GM18502 (cell line): ENCODE results near the gene DMKN.

Experiments
- ATAC-seq: cut with Tn5 transposase; IDR thresholded peaks from one replicate; pipeline ENCODE4 v1.9.1; 2021; ENCODE audit warnings: mild to moderate bottlenecking; ENCODE audit not compliant: unreplicated experiment, poor library complexity

The DMKN gene

GRCh38 chr19:35513628-35514281 is at the start of gene DMKN:
Gene DMKN, minus strand, starts transcription at chr19:35513649. Its CDS starts 174 bp downstream, at chr19:35513475.
- ATAC-seq, result no peak

DNA sequence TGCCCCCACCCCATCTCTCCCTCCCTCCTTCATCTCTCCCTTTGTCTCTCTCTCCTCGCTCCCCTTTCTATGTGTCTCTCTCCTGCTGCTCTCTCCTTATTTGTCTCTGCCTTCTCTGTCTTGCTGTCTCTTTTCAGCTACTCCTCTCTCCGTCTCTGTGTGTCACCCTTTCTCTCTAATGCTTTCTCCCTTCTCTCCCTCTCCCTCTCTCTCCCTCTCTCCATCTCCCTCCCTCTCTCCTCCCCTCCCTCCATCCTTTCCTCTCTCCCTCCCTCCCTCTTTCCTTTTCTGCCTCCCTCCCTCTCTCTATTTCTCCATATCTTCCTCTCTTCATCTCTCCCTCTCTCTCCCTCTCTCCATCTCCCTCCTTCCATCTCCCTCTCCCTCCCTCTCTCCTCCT is 49.3 kb upstream of the DMKN start:
- ATAC-seq, result no peak

- ATAC-seq, result no peak
These were observed 48.9 kb upstream of the DMKN start for GRCh38 chr19:35562336-35562735.

DNA sequence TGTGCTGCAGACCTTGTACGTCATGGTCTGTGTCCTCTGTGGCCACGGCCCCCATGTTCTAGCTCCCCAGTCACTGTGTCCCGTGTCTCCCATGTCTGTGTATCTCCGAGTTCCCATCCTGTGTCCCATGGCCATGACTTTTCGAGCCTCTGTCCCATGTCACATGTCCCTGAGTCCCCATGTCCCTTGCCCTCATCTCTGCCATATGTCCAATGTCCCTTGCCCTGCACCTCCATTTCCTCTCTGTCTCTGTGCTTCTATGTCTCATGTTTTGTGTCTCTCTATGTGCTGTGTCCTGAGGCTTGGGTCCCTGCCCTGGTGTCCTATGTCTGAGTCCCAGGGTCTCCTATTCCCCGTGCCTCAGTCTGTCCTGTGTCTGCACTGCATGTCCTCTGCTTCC is 48.0 kb upstream of the DMKN start:
- no peak for ATAC-seq

DNA sequence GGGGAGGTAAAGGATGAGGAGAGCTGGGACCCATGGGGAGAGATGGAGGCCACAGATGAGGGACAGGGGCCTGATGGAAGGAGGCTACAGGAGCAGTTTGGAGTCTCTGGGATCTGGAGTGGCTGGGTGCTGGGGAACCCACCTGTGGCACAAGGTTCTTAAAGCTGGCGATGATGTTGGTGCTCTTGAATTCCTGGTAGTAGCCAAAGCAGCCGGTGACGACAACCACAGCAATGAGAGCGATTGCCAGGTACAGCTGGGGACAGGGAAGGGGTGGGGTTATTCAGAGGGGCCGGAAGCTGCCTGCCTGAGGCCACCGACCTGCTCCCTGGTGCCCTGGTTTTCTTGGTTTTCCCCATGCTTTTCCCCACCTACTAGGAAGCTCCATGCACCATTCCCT is 47.2 kb upstream of the DMKN start:
- ATAC-seq, result no peak

- no peak for ATAC-seq
These were observed 46.8 kb upstream of the DMKN start for GRCh38 chr19:35560271-35560670.

DNA sequence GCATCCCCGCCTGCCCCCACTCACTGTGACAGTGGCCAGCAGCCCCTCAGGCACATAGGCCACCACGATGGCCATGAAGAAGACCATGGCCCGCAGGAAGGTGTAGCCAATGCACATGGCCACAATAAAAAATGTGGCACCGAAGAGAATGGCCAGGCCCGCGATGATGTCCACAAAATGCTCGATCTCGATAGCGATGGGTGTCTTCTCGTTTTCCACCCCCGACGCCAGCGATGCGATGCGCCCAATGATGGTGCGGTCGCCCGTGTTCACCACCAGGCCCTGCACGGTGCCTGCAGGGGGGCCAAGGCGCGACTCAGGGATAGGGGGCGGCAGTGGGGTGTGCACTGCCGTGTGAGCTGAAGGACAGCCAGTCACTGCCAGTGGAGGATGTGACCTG is 46.3 kb upstream of the DMKN start:
- ATAC-seq, result no peak

GRCh38 chr19:35559281-35559659 is 45.8 kb upstream of the DMKN start:
- no peak for ATAC-seq

GRCh38 chr19:35558400-35559280 is 45.2 kb upstream of the DMKN start:
- no peak for ATAC-seq

GRCh38 chr19:35557539-35558399 is 44.3 kb upstream of the DMKN start:
- ATAC-seq, result no peak

- ATAC-seq, result no peak
These were observed 43.5 kb upstream of the DMKN start for GRCh38 chr19:35556846-35557538.

GRCh38 chr19:35556025-35556590 is 42.7 kb upstream of the DMKN start:
- no peak for ATAC-seq

- no peak for ATAC-seq
These were observed 42.0 kb upstream of the DMKN start for GRCh38 chr19:35555301-35556005.

DNA sequence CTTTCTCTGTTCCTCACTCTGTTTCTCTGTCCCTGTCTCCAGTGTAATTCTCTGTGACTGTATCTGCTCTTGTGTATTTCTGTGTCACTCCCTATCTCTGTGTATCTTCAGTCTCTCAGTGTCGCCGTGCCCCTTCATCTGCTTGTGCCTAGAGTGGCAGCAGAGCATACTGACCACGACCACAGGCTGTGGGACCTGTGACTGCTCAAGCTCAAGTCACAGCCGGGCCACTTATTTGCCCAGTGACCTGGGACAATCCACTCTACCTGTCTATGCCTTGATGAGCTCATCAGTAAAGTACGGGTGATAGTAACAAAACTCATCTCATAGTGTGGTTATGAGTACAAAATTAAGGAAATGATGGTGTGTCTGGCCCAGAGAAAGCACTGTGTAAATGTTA is 40.6 kb upstream of the DMKN start:
- ATAC-seq, result no peak

DNA sequence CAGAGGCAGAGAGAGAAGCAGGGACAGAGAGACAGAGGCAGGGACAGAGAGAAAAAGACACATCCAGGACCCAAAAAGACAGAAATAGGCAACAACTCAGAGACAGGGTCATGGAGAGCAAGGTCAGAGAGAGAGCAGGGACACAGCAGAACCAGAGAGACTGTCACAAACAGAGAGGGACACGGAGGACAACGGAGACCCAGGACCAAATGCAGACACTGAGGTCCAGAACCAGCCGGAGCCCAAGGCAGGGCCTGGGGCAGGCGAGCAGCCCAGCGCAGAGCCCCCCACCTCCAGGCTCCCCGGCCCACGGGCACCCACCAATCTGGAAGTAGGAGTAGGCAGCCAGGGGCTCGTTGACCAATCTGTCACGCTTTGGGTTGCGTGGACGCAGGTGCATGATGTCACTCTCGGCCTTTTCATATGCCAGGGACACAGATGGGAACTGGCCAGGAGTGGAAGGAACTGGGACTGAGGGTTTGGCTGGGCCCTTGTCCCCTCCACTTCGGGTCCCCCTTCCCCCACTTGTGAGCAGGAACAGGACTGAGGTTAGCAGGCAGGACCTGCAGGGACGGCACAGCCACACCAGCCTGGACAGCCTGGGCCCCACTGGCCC is 40.0 kb upstream of the DMKN start:
- no peak for ATAC-seq

DNA sequence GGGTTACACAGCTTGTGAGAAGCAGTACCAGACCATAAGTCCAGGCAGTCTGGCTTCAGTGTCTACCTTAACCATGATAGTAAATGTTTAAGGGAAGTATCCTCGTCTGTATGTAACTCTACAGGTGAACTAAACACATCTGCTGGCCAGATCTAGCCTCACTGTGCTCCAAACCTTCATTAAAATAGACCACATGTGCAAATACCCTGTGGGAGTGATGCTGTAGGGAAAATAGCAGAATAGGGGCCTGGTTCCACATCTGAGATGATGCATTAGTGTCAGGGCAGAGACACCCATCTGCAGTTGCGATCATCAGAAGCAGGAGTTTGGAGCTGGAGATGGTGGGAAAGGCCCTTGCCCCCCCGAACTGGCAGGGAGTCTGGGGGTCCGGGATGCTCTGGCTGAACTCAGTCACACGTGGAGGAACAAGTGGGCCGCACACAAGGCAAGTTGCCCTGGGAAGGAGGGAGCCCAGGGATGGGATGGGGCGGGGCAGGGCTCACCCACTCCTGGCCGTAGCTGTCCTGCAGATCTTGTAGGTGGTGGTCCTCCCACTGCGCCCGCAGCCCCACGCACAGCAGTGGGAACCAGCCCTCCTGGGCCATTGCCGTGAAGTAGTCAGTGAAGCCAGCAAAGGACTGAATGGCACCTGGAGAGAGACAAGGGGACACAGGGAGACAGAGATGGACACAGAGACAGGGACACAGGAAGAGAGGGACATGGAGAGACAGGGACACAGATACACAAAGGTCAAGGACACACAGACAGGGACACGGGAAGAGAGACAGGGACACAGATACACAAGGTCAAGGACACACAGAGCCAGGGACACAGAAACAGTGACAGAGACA is 39.3 kb upstream of the DMKN start:
- ATAC-seq, result no peak

- no peak for ATAC-seq
These were observed 37.8 kb upstream of the DMKN start for GRCh38 chr19:35551091-35551810.
